AG04450 (cell line): Measurements from ENCODE around the gene SSTR3. TPM values are rescaled to one million over a fixed set of nuclear protein-coding genes. Genes with fewer than 3 reads are reported as not detected.
A peak's percentile ranks its signal among the peaks of the same experiment; 100 is the strongest.
"Not testable (repeated sequence)": the region's sequence is repeated elsewhere in the genome, so short reads cannot be mapped to it uniquely, and the experiment has no call there.

ENCODE experiments used
- CTCF ChIA-PET: fragments of 300-600, 350-600 bp; formaldehyde crosslinking; extraction: SDS; loops from one replicate; lab custom pipeline; 2022; ENCODE audit warnings: antibody characterized with exemption, inconsistent platforms; lab: Charles Lee
- POLR2A ChIA-PET: fragments of 350-600 bp; formaldehyde crosslinking; extraction: SDS; loops from one replicate; lab custom pipeline; 2021; ENCODE audit warnings: antibody characterized with exemption, inconsistent platforms; lab: Yijun Ruan, JAX
- DNase-seq: peaks from one replicate; pipeline ENCODE4 v3.0.0-alpha.2; 2011; ENCODE audit warnings: low read depth, low spot score
- H3K27ac ChIP-seq: one replicate; pipeline ENCODE4 v1.5.1; 2012; ENCODE audit warnings: low read depth, low read length, control low read depth
- H3K27me3 ChIP-seq: one replicate; pipeline ENCODE4 v1.6.0; 2012; ENCODE audit warnings: low read length; ENCODE audit not compliant: control insufficient read depth, insufficient read depth
- H3K4me3 ChIP-seq: 2 replicates; pipeline ENCODE4 v1.5.1; 2011; ENCODE audit warnings: mild to moderate bottlenecking, low read depth, low read length, control low read depth
- H3K9me3 ChIP-seq: 2 replicates; pipeline ENCODE4 v1.5.1; 2012; ENCODE audit warnings: low read length; ENCODE audit not compliant: control insufficient read depth, insufficient read depth
- CTCF ChIP-seq: IDR thresholded peaks from 2 replicates; pipeline ENCODE4 v1.5.1; 2011; ENCODE audit warnings: low read depth, low read length, control low read depth, inconsistent platforms
- polyA plus RNA-seq: library from polyadenylated mRNA; depleted of rRNA; stranded (reverse); fragments of >200 nt; gene quantifications from 2 replicates; pipeline ENCODE4 v1.2.3, GENCODE V29; 2011

SSTR3 gene
- polyA plus RNA-seq, 1 experiment, result 0.06 TPM

GRCh38 chr22:37254867-37255233 is 42.6 kb upstream of the SSTR3 start:
- no peaks in the 10 kb centered on the region for H3K9me3 ChIP-seq
- ChIA-PET CTCF (interaction anchor here (1.0 kb wide), 1 partner anchor 29 kb away, joined by 3 read pairs; no protein-coding TSS in a partner anchor), POLR2A (no interaction called here)
- no peak overlapping the region for H3K4me3 ChIP-seq
- no peak overlapping the region for H3K27ac ChIP-seq
- TF ChIP-seq CTCF, result no peak
- no peaks in the 10 kb centered on the region for H3K27me3 ChIP-seq
- no peak for DNase-seq

- no peak for TF ChIP-seq CTCF
- no peaks in the 10 kb centered on the region for H3K27me3 ChIP-seq
- ChIA-PET POLR2A (interaction anchor here (0.7 kb wide), 1 partner anchor 17 kb away, joined by 6 read pairs; no protein-coding TSS in a partner anchor), CTCF (interaction anchor here (0.7 to 1.0 kb wide), 2 partner anchors 29 to 88 kb away, joined by 3 read pairs; no protein-coding TSS in a partner anchor)
- DNase-seq, result peak; percentile 29
- H3K9me3 ChIP-seq, result no peaks in the 10 kb centered on the region
- no peak overlapping the region for H3K27ac ChIP-seq
- H3K4me3 ChIP-seq, result no peak overlapping the region
These were observed 42.1 kb upstream of the SSTR3 start for GRCh38 chr22:37254209-37254866.

- no peaks in the 10 kb centered on the region for H3K27me3 ChIP-seq
- no peak for DNase-seq
- TF ChIP-seq CTCF, result no peak; the same call in 1 of the 2 replicates
- H3K4me3 ChIP-seq, result no peak overlapping the region
- H3K27ac ChIP-seq, result no peak overlapping the region
- CTCF ChIA-PET, result no interaction called here
- H3K9me3 ChIP-seq, result no peaks in the 10 kb centered on the region
- POLR2A ChIA-PET, result no interaction called here
These were observed 40.9 kb upstream of the SSTR3 start for GRCh38 chr22:37253126-37253660.

GRCh38 chr22:37251836-37252235 is 39.6 kb upstream of the SSTR3 start:
- H3K27me3 ChIP-seq, DNase-seq, H3K4me3 ChIP-seq, H3K27ac ChIP-seq, H3K9me3 ChIP-seq: not testable (repeated sequence)
- POLR2A ChIA-PET, result interaction anchor here (0.7 kb wide), 1 partner anchor 22 kb away, joined by 5 read pairs; no protein-coding TSS in a partner anchor
- CTCF ChIA-PET, result interaction anchor here (1.0 to 1.5 kb wide), 2 partner anchors 9 to 52 kb away, joined by 4 to 5 read pairs; no protein-coding TSS in a partner anchor

- no peak for TF ChIP-seq CTCF
- Histone ChIP-seq H3K27me3 (no peaks in the 10 kb centered on the region), H3K4me3 (no peak overlapping the region), H3K9me3 (no peaks in the 10 kb centered on the region), H3K27ac (no peak overlapping the region)
- CTCF ChIA-PET, result interaction anchor here (4.5 kb wide), 1 partner anchor 10 kb away, joined by 31 read pairs; no protein-coding TSS in a partner anchor
- POLR2A ChIA-PET, result no interaction called here
- no peak for DNase-seq
These were observed 37.7 kb upstream of the SSTR3 start for GRCh38 chr22:37249986-37250385.
